Subcutaneous preadipocyte (primary cell): ENCODE measurements around the gene PCGF3. TPM values are rescaled to one million over a fixed set of nuclear protein-coding genes. Genes with fewer than 3 reads are reported as not detected.

Experiments used
- total RNA-seq: library from RNA; depleted of rRNA; stranded (reverse); fragments of >200 nt; gene quantifications from 2 replicates; pipeline ENCODE4 v1.2.3, GENCODE V29; 2012

Gene PCGF3
- total RNA-seq = 24.0 and 28.7 TPM in 2 replicates

GRCh38 chr4:705278-706082 is at the start of gene PCGF3:
Gene PCGF3 (plus strand): TSS chr4:705832. CDS start chr4:733681, 27,849 bp downstream.

GRCh38 chr4:674172-675035 is 31.2 kb upstream of the PCGF3 start, which contains the start of the genes ATP5ME and MYL5:
Gene ATP5ME (minus strand): TSS chr4:674276. CDS start chr4:674247, 29 bp downstream.
Gene MYL5 (plus strand): TSS chr4:674542. CDS start chr4:678027, 3,485 bp downstream.

GRCh38 chr4:688854-689681 is 16.6 kb upstream of the PCGF3 start, which contains the start of gene SLC49A3:
Gene SLC49A3 (minus strand): TSS chr4:689151. CDS start chr4:689127, 24 bp downstream.

Other genes starting within 250 kb of the PCGF3 start
- 14.3 and 16.6 TPM in 2 replicates for gene ZNF721, start 206.7 kb upstream of the PCGF3 start, total RNA-seq
- 31.9 and 32.7 TPM in 2 replicates for gene PIGG, start 206.6 kb upstream of the PCGF3 start, total RNA-seq
- gene TMEM271, start 129.5 kb upstream of the PCGF3 start, total RNA-seq = not detected in 2 replicates
- gene PDE6B, start 80.3 kb upstream of the PCGF3 start, total RNA-seq = 0.37 and 0.39 TPM in 2 replicates
- 90.9 and 122 TPM in 2 replicates for gene ATP5ME, start 31.6 kb upstream of the PCGF3 start, total RNA-seq
- gene MYL5, start 31.3 kb upstream of the PCGF3 start, total RNA-seq = 9.9 and 14.5 TPM in 2 replicates
- 6.8 and 15.1 TPM in 2 replicates for gene SLC49A3, start 16.7 kb upstream of the PCGF3 start, total RNA-seq
- not detected in 2 replicates for gene CPLX1, start 120.3 kb downstream of the PCGF3 start, total RNA-seq
- 45.2 and 65.1 TPM in 2 replicates for gene GAK, start 226.5 kb downstream of the PCGF3 start, total RNA-seq
- 10.0 and 16.9 TPM in 2 replicates for gene TMEM175, start 226.6 kb downstream of the PCGF3 start, total RNA-seq